ENCODE measurements around the gene GXYLT2. TPM values are rescaled to one million over a fixed set of nuclear protein-coding genes. Genes with fewer than 3 reads are reported as not detected.
"Not testable (repeated sequence)": the region's sequence is repeated elsewhere in the genome, so short reads cannot be mapped to it uniquely, and the experiment has no call there.

Gene GXYLT2
- total RNA-seq, 1 donor from 2014 or later, result 16.2 TPM

- intact Hi-C loops (cut with micrococcal nuclease); H3K27me3 ChIP-seq (ENCODE audit: low read depth); H3K9me3 ChIP-seq (replicated peaks); H3K4me1 ChIP-seq; H3K27ac ChIP-seq (replicated peaks); H3K4me3 ChIP-seq; H3K36me3 ChIP-seq; DNase-seq: not testable (repeated sequence)
Measured at GRCh38 chr3:72928781-72929735, 41.2 kb downstream of the GXYLT2 start.

GRCh38 chr3:72930754-72931153, 42.9 kb downstream of the GXYLT2 start:
- TF ChIP-seq, protein P1, sequence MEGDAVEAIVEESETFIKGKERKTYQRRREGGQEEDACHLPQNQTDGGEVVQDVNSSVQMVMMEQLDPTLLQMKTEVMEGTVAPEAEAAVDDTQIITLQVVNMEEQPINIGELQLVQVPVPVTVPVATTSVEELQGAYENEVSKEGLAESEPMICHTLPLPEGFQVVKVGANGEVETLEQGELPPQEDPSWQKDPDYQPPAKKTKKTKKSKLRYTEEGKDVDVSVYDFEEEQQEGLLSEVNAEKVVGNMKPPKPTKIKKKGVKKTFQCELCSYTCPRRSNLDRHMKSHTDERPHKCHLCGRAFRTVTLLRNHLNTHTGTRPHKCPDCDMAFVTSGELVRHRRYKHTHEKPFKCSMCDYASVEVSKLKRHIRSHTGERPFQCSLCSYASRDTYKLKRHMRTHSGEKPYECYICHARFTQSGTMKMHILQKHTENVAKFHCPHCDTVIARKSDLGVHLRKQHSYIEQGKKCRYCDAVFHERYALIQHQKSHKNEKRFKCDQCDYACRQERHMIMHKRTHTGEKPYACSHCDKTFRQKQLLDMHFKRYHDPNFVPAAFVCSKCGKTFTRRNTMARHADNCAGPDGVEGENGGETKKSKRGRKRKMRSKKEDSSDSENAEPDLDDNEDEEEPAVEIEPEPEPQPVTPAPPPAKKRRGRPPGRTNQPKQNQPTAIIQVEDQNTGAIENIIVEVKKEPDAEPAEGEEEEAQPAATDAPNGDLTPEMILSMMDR (IDR thresholded peaks at IDR 0.05; ENCODE audit: borderline replicate concordance), result no peak
- Histone ChIP-seq H3K27ac (replicated peaks) (no peak overlapping the region), H3K9me3 (replicated peaks) (peaks cover 5% of the 10 kb centered on the region), H3K4me1 (no peaks in the 10 kb centered on the region), H3K36me3 (peaks cover 6% of the 10 kb centered on the region), H3K27me3 (ENCODE audit: low read depth) (no peaks in the 10 kb centered on the region), H3K4me3 (no peak overlapping the region)
- intact Hi-C loops (cut with micrococcal nuclease), result no loop called here
- no peak for DNase-seq

- DNase-seq, result no peak
- H3K4me3 ChIP-seq, result no peak overlapping the region
- peaks cover 5% of the 10 kb centered on the region for H3K9me3 ChIP-seq (replicated peaks)
- no peak overlapping the region for H3K27ac ChIP-seq (replicated peaks)
- no peaks in the 10 kb centered on the region for H3K27me3 ChIP-seq (ENCODE audit: low read depth)
- peaks cover 6% of the 10 kb centered on the region for H3K36me3 ChIP-seq
- TF ChIP-seq, protein P1 (IDR thresholded peaks at IDR 0.05; ENCODE audit: borderline replicate concordance), result no peak
- intact Hi-C loops (cut with micrococcal nuclease), result no loop called here
- H3K4me1 ChIP-seq, result no peaks in the 10 kb centered on the region
Measured at GRCh38 chr3:72932416-72932815, 44.6 kb downstream of the GXYLT2 start.

GRCh38 chr3:72938471-72939265, 50.8 kb downstream of the GXYLT2 start:
- H3K9me3 ChIP-seq (replicated peaks), result no peaks in the 10 kb centered on the region
- peak overlapping the region; percentile 14 for H3K4me3 ChIP-seq
- H3K36me3 ChIP-seq, result no peaks in the 10 kb centered on the region
- peak overlapping the region; percentile 80 for H3K27ac ChIP-seq (replicated peaks)
- intact Hi-C loops (cut with micrococcal nuclease), result loop anchor here (5.0 kb wide), 2 partner anchors 119 to 134 kb away; no protein-coding TSS in a partner anchor
- H3K4me1 ChIP-seq, result peaks cover 14% of the 10 kb centered on the region
- peak; percentile 20 for DNase-seq
- TF ChIP-seq, protein P1 (IDR thresholded peaks at IDR 0.05; ENCODE audit: borderline replicate concordance), result peak; percentile 71
- H3K27me3 ChIP-seq (ENCODE audit: low read depth), result no peaks in the 10 kb centered on the region

DNA sequence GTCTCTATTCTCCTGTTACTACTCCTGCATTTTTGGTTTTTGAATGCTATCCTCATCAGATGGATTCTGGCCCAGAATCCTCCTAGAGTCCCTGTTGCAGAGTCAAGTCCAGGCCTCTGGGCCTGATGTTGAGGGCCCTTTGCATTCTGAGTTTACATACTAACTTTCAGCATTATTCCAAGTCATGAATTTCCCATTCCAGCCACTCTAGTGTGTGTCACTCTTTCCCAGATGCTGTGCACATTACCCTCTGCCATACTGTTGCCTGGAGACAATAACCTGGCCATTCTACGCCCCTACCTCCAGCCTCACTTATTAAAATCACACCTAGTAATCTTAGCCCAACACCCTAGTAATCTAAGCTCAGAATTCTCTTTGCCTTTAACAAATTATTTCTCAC, 53.4 kb downstream of the GXYLT2 start:
- no peak overlapping the region for H3K4me3 ChIP-seq
- no peak overlapping the region for H3K27ac ChIP-seq (replicated peaks)
- H3K36me3 ChIP-seq, result no peaks in the 10 kb centered on the region
- TF ChIP-seq, protein P1 (IDR thresholded peaks at IDR 0.05; ENCODE audit: borderline replicate concordance), result no peak
- DNase-seq, result no peak
- no peaks in the 10 kb centered on the region for H3K27me3 ChIP-seq (ENCODE audit: low read depth)
- intact Hi-C loops (cut with micrococcal nuclease), result no loop called here
- H3K9me3 ChIP-seq (replicated peaks), result no peaks in the 10 kb centered on the region
- peaks cover 21% of the 10 kb centered on the region for H3K4me1 ChIP-seq
